ENCODE results near the gene TRIM67. TPM values are rescaled to one million over a fixed set of nuclear protein-coding genes. Genes with fewer than 3 reads are reported as not detected.

The TRIM67 gene
- total RNA-seq, 2 donors from 2014 or later, result under 0.01 TPM; not detected in 1

GRCh38 chr1:231233735-231234417 lies 72.0 kb downstream of the TRIM67 start:
- TF ChIP-seq CTCF (IDR thresholded peaks at IDR 0.05) (no peak), POLR2A (IDR thresholded peaks at IDR 0.05) (peak in 1 of 3 donors; percentile 18)
- DNase-seq, result peak; percentile 63 to 78 (median 66)
- intact Hi-C loops (cut with DNase I), result no loop called here

GRCh38 chr1:231234506-231234905 lies 72.6 kb downstream of the TRIM67 start:
- Histone ChIP-seq H3K4me3 (no peak overlapping the region), H3K27me3 (no peaks in the 10 kb centered on the region), H3K36me3 (replicated peaks in 1 of 2; ENCODE audit: insufficient read depth in 1 of 2, low read depth in 2 of 2) (no peaks in the 10 kb centered on the region), H3K4me1 (peaks cover 65% of the 10 kb centered on the region), H3K9me3 (no peaks in the 10 kb centered on the region), H3K27ac (peak overlapping the region; percentile 50 to 87 (median 61))
- intact Hi-C loops (cut with DNase I), result no loop called here
- no peak for DNase-seq
- 14 to 18% methylated on average over 3 of the region's 3 CpGs for WGBS, 2 donors
- peak; percentile 10 for ATAC-seq
- no peak for TF ChIP-seq CTCF (IDR thresholded peaks at IDR 0.05)

More at GRCh38 chr1:231233735-231234417, 72.0 kb downstream of the TRIM67 start:
- WGBS, 2 donors, result 17 to 22% methylated on average over 8 of the region's 8 CpGs
- peak; percentile 87 for ATAC-seq
- peaks cover 59% of the 10 kb centered on the region for H3K4me1 ChIP-seq
- no peaks in the 10 kb centered on the region for H3K36me3 ChIP-seq (replicated peaks in 1 of 2; ENCODE audit: insufficient read depth in 1 of 2, low read depth in 2 of 2)
- no peak overlapping the region for H3K4me3 ChIP-seq
- no peaks in the 10 kb centered on the region for H3K27me3 ChIP-seq
- H3K27ac ChIP-seq, result peak overlapping the region; percentile 50 to 87 (median 61)
- H3K9me3 ChIP-seq, result no peaks in the 10 kb centered on the region

GRCh38 chr1:231235526-231236207 lies 73.8 kb downstream of the TRIM67 start:
- no peak for TF ChIP-seq CTCF (IDR thresholded peaks at IDR 0.05)
- ATAC-seq (no peak), DNase-seq (no peak)
- intact Hi-C loops (cut with DNase I), result no loop called here
- Histone ChIP-seq H3K27me3 (no peaks in the 10 kb centered on the region), H3K4me1 (peaks cover 75% of the 10 kb centered on the region), H3K9me3 (no peaks in the 10 kb centered on the region), H3K27ac (peak overlapping the region in 2 of 4 donors; percentile 72 to 87), H3K36me3 (replicated peaks in 1 of 2; ENCODE audit: insufficient read depth in 1 of 2, low read depth in 2 of 2) (no peaks in the 10 kb centered on the region), H3K4me3 (no peak overlapping the region)
- 96 to 100% methylated on average over 3 of the region's 3 CpGs for WGBS, 2 donors

- 49 to 60% methylated on average over 4 of the region's 4 CpGs for WGBS, 2 donors
- H3K27me3 ChIP-seq, result no peaks in the 10 kb centered on the region
- H3K4me3 ChIP-seq, result no peak overlapping the region
- TF ChIP-seq CTCF (IDR thresholded peaks at IDR 0.05) (no peak), POLR2A (IDR thresholded peaks at IDR 0.05) (no peak)
- DNase-seq (no peak), ATAC-seq (no peak)
- intact Hi-C loops (cut with DNase I), result no loop called here
- H3K4me1 ChIP-seq, result peaks cover 75% of the 10 kb centered on the region
- H3K9me3 ChIP-seq, result no peaks in the 10 kb centered on the region
- H3K36me3 ChIP-seq (replicated peaks in 1 of 2; ENCODE audit: insufficient read depth in 1 of 2, low read depth in 2 of 2), result no peaks in the 10 kb centered on the region
- H3K27ac ChIP-seq, result peak overlapping the region in 2 of 4 donors; percentile 72 to 87
Measured at GRCh38 chr1:231236208-231236591, 74.3 kb downstream of the TRIM67 start.

Measured in body of pancreas (tissue), 4 donors.